GM21515 (cell line): Measurements from ENCODE around the gene LAMP1.
"Not testable (repeated sequence)": the region's sequence is repeated elsewhere in the genome, so short reads cannot be mapped to it uniquely, and the experiment has no call there.

Source experiments
- ATAC-seq: cut with Tn5 transposase; IDR thresholded peaks from one replicate; pipeline ENCODE4 v1.9.1; 2021; ENCODE audit not compliant: unreplicated experiment

LAMP1 gene

GRCh38 chr13:113354831-113355610 is 58.0 kb downstream of the LAMP1 start:
- no peak for ATAC-seq

GRCh38 chr13:113355621-113356020 is 58.6 kb downstream of the LAMP1 start:
- no peak for ATAC-seq

- no peak for ATAC-seq
Measured at GRCh38 chr13:113356596-113356995, 59.6 kb downstream of the LAMP1 start.

- ATAC-seq: no peak
Measured at GRCh38 chr13:113357529-113357928, 60.5 kb downstream of the LAMP1 start.

- ATAC-seq: no peak
Measured at GRCh38 chr13:113358653-113359190, 61.7 kb downstream of the LAMP1 start.

- no peak for ATAC-seq
Measured at GRCh38 chr13:113359571-113359970, 62.5 kb downstream of the LAMP1 start.

GRCh38 chr13:113360446-113360845 is 63.4 kb downstream of the LAMP1 start:
- ATAC-seq: no peak

- ATAC-seq: no peak
Measured at GRCh38 chr13:113361406-113361805, 64.4 kb downstream of the LAMP1 start.

GRCh38 chr13:113364311-113364889 is 67.4 kb downstream of the LAMP1 start:
- no peak for ATAC-seq

- ATAC-seq: no peak
Measured at GRCh38 chr13:113364901-113365582, 68.0 kb downstream of the LAMP1 start.

GRCh38 chr13:113365583-113365970 is 68.5 kb downstream of the LAMP1 start:
- no peak for ATAC-seq

GRCh38 chr13:113365971-113366588 is 69.0 kb downstream of the LAMP1 start:
- no peak for ATAC-seq

GRCh38 chr13:113367020-113367560 is 70.1 kb downstream of the LAMP1 start:
- ATAC-seq: no peak

GRCh38 chr13:113367771-113368170 is 70.7 kb downstream of the LAMP1 start:
- ATAC-seq: no peak

GRCh38 chr13:113368353-113368752 is 71.3 kb downstream of the LAMP1 start:
- ATAC-seq: not testable (repeated sequence)

GRCh38 chr13:113369189-113369588 is 72.2 kb downstream of the LAMP1 start:
- no peak for ATAC-seq

- no peak for ATAC-seq
Measured at GRCh38 chr13:113369881-113370280, 72.8 kb downstream of the LAMP1 start.

- no peak for ATAC-seq
Measured at GRCh38 chr13:113371061-113371460, 74.0 kb downstream of the LAMP1 start.

- ATAC-seq: not testable (repeated sequence)
Measured at GRCh38 chr13:113371701-113372100, 74.7 kb downstream of the LAMP1 start.
